Suprapubic skin (tissue), 4 donors: ENCODE data around the gene RAPGEF5. TPM values are rescaled to one million over a fixed set of nuclear protein-coding genes. Genes with fewer than 3 reads are reported as not detected.
A peak's percentile ranks its signal among the peaks of the same experiment; 100 is the strongest.

Source experiments
- DNase-seq, 2 donors: peaks; one replicate each; pipeline ENCODE4 v3.0.0-alpha.2; 2019; ENCODE audit warnings: low spot score in 2 of 2
- H3K27ac ChIP-seq: fragments of 200-600 bp; sonication (generic); one replicate; pipeline ENCODE4 v1.5.1; 2019
- H3K27me3 ChIP-seq: fragments of 200-600 bp; sonication (generic); one replicate; pipeline ENCODE4 v1.5.1; 2019
- H3K36me3 ChIP-seq: fragments of 200-600 bp; sonication (generic); one replicate; pipeline ENCODE4 v1.5.1; 2019
- H3K4me1 ChIP-seq: fragments of 200-600 bp; sonication (generic); one replicate; pipeline ENCODE4 v1.5.1; 2019
- H3K4me3 ChIP-seq: fragments of 200-600 bp; sonication (generic); one replicate; pipeline ENCODE4 v1.5.1; 2019; ENCODE audit warnings: mild to moderate bottlenecking
- H3K9me3 ChIP-seq: fragments of 200-600 bp; sonication (generic); one replicate; pipeline ENCODE4 v1.5.1; 2019
- EP300 ChIP-seq: sonication (generic); formaldehyde crosslinking; IDR thresholded peaks from one replicate; pipeline ENCODE4 v1.6.1; 2017; ENCODE audit warnings: antibody characterized with exemption
- POLR2A ChIP-seq, 2 donors: fragments of 450-650 bp; IDR thresholded peaks; one replicate each; pipeline ENCODE4 v1.6.1; 2017; ENCODE audit warnings: antibody characterized with exemption in 2 of 2, mild to moderate bottlenecking in 2 of 2, moderate library complexity in 2 of 2
- POLR2AphosphoS5 ChIP-seq, 3 donors: sonication (generic); formaldehyde crosslinking; IDR thresholded peaks; one replicate each; pipeline ENCODE4 v1.6.1; 2017; ENCODE audit warnings: antibody characterized with exemption in 3 of 3
- WGBS: methylation state at CpG from one replicate; pipeline ENCODE4 v1.1.5; 2018; 5-methylcytosine and 5-hydroxymethylcytosine counted together
- total RNA-seq, 4 donors: library from RNA; depleted of rRNA; stranded (reverse); fragments of >200 nt; gene quantifications; one replicate each; pipeline ENCODE4 v1.1.0, GENCODE V29; 2016
- TF ChIP-seq, protein P1 (sequence below), 2 donors: fragments of 200-600 bp in 1 of 2; fragments of 450-650 bp in 1 of 2; sonication (generic) in 1 of 2; IDR thresholded peaks; one replicate each; pipeline ENCODE4 v1.5.1; 2016 to 2019; ENCODE audit warnings: antibody characterized with exemption in 2 of 2, mild to moderate bottlenecking in 1 of 2, moderate library complexity in 1 of 2

Gene RAPGEF5
- total RNA-seq, 4 donors from 2014 or later: 22.6 to 88.5 (median 26.9) TPM

DNA sequence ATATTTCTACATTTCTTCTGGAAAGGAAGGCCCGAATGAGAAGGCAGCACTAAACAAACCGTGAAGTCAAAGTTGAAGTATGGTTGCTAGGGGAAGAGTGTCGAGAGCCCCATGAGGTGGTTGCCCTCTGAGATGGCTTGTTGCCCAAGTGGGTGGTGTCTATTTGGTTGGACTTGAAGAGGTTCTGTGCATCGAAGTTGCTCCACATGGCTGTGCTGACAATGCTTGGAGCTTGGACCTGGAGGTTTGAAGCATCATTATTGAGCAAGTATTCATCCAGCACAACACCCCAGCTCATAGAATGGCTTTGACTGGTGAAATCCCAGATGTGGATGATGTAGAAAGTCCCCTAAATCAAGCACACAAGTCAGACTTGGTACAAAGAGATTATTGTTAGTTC lies 246.1 kb downstream of the RAPGEF5 start:
- Histone ChIP-seq H3K9me3 (no peaks in the 10 kb centered on the region), H3K27ac (no peak overlapping the region), H3K4me1 (no peaks in the 10 kb centered on the region), H3K27me3 (no peaks in the 10 kb centered on the region), H3K36me3 (no peaks in the 10 kb centered on the region), H3K4me3 (no peak overlapping the region)
- no peak for TF ChIP-seq POLR2A (IDR thresholded peaks at IDR 0.05)
- TF ChIP-seq POLR2AphosphoS5 (IDR thresholded peaks at IDR 0.05): no peak
- TF ChIP-seq EP300: no peak
- TF ChIP-seq, protein P1, sequence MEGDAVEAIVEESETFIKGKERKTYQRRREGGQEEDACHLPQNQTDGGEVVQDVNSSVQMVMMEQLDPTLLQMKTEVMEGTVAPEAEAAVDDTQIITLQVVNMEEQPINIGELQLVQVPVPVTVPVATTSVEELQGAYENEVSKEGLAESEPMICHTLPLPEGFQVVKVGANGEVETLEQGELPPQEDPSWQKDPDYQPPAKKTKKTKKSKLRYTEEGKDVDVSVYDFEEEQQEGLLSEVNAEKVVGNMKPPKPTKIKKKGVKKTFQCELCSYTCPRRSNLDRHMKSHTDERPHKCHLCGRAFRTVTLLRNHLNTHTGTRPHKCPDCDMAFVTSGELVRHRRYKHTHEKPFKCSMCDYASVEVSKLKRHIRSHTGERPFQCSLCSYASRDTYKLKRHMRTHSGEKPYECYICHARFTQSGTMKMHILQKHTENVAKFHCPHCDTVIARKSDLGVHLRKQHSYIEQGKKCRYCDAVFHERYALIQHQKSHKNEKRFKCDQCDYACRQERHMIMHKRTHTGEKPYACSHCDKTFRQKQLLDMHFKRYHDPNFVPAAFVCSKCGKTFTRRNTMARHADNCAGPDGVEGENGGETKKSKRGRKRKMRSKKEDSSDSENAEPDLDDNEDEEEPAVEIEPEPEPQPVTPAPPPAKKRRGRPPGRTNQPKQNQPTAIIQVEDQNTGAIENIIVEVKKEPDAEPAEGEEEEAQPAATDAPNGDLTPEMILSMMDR (IDR thresholded peaks at IDR 0.05): no peak
- WGBS: 63% methylated on average over 4 of the region's 4 CpGs
- DNase-seq: no peak

DNA sequence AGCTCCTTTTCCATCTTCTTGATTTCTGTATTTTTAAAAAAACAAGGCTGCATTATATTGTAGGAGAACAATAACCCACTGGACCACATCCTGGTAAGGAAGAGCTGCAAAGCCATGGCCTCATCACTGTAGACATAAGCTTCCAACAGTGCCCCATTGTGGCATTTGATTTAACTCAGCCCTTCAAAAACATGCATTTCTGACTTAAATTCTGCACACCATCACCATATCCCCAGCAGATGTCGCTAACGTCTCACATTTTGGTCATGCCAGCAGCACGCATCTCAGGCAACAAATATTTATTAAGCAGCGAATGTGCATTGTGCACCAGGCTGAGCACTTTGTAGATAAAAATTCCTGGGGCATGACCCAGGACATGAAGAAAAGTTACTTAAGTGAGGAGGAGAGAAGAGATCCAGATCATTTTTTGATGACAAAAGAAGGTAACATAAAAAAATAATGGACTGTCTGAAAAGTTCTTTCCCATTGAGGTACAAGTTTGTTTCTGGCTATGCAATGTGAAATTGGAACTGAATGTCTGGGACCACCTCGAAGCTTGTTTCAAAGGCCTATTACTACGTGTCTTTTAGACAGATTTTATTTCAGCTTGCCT lies 246.6 kb downstream of the RAPGEF5 start:
- Histone ChIP-seq H3K36me3 (no peaks in the 10 kb centered on the region), H3K9me3 (no peaks in the 10 kb centered on the region), H3K4me3 (no peak overlapping the region), H3K27ac (no peak overlapping the region), H3K4me1 (no peaks in the 10 kb centered on the region), H3K27me3 (no peaks in the 10 kb centered on the region)
- TF ChIP-seq EP300 (no peak), POLR2A (IDR thresholded peaks at IDR 0.05) (no peak), POLR2AphosphoS5 (IDR thresholded peaks at IDR 0.05) (no peak)
- TF ChIP-seq, protein P1 (IDR thresholded peaks at IDR 0.05): peak; percentile 60 to 83
- DNase-seq: no peak
- 11% methylated on average over 6 of the region's 6 CpGs for WGBS

DNA sequence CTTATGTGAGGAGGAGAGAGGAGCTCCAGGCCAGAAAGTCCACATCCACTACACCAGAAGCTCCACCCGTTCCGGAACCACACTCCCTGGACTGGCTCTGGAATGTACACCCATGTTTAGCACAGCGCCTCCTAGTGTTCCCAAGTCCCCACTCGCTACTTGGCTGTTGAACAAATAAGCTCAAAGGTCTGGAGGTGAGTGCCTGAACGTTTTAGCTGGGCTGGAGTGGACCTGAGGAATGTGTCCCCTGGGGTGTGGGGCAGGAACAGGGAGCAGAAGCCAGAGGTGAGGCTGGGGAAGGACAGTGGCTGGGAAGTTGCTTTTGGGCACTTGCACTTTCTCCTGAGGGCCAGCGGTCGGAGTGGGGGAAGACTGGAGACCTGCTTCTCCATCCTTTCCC lies 247.2 kb downstream of the RAPGEF5 start:
- H3K4me1 ChIP-seq: no peaks in the 10 kb centered on the region
- no peaks in the 10 kb centered on the region for H3K9me3 ChIP-seq
- 60% methylated on average over 7 of the region's 7 CpGs for WGBS
- TF ChIP-seq, protein P1 (IDR thresholded peaks at IDR 0.05): no peak
- no peak for TF ChIP-seq POLR2AphosphoS5 (IDR thresholded peaks at IDR 0.05)
- no peak for TF ChIP-seq POLR2A (IDR thresholded peaks at IDR 0.05)
- TF ChIP-seq EP300: no peak
- no peak overlapping the region for H3K27ac ChIP-seq
- H3K4me3 ChIP-seq: no peak overlapping the region
- no peaks in the 10 kb centered on the region for H3K27me3 ChIP-seq
- DNase-seq: no peak
- no peaks in the 10 kb centered on the region for H3K36me3 ChIP-seq

DNA sequence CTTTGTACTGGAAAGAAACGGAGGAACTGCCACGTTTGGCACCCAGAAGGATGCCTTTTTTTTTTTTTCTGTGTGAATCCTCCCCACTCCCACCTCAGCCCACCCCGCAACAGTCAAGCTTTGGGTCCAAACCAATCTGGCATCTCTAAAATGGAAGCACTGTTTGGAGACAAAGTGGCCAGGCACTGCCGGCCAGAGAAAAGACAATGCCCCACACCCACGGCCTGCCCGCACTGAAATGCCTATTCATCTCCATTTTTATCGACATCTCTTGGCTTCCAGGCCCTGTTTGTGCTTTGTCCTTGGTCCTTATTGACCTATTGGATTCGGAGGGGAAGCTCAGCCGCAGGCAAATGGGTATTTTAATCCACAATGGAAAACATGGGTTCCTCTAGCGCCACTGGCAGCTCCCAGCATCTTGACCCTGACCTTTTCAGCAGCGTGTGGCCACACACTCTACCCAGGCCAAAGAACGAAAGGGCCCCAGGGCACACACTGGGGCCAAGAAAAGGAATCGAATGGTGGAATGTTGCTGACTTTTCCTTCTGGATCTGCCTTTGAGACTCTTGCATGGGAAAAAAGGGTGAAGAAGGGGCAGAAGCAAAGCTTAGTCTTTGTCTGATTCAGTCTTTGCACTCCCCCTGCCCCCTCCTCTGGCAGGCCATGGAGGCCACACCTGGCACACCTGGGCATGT lies 248.7 kb downstream of the RAPGEF5 start:
- H3K9me3 ChIP-seq: no peaks in the 10 kb centered on the region
- WGBS: 72% methylated on average over 13 of the region's 13 CpGs
- DNase-seq: no peak
- TF ChIP-seq, protein P1 (IDR thresholded peaks at IDR 0.05): no peak
- TF ChIP-seq EP300 (no peak), POLR2A (IDR thresholded peaks at IDR 0.05) (no peak), POLR2AphosphoS5 (IDR thresholded peaks at IDR 0.05) (no peak)
- peaks cover under 1% of the 10 kb centered on the region for H3K27me3 ChIP-seq
- no peak overlapping the region for H3K4me3 ChIP-seq
- H3K27ac ChIP-seq: no peak overlapping the region
- no peaks in the 10 kb centered on the region for H3K4me1 ChIP-seq
- H3K36me3 ChIP-seq: no peaks in the 10 kb centered on the region

- H3K4me1 ChIP-seq: no peaks in the 10 kb centered on the region
- H3K4me3 ChIP-seq: no peak overlapping the region
- H3K27ac ChIP-seq: no peak overlapping the region
- TF ChIP-seq POLR2AphosphoS5 (IDR thresholded peaks at IDR 0.05) (no peak), POLR2A (IDR thresholded peaks at IDR 0.05) (no peak), EP300 (no peak)
- TF ChIP-seq, protein P1 (IDR thresholded peaks at IDR 0.05): no peak
- H3K9me3 ChIP-seq: no peaks in the 10 kb centered on the region
- no peak for DNase-seq
- 93% methylated on average over 7 of the region's 7 CpGs for WGBS
- peaks cover 10% of the 10 kb centered on the region for H3K27me3 ChIP-seq
- no peaks in the 10 kb centered on the region for H3K36me3 ChIP-seq
Observed at GRCh38 chr7:22105550-22105949, 251.4 kb downstream of the RAPGEF5 start.
